PFSK-1 (cell line): Measurements from ENCODE around the gene ANKRD6. TPM values are rescaled to one million over a fixed set of nuclear protein-coding genes. Genes with fewer than 3 reads are reported as not detected.

ENCODE experiments used
- FOXP2 ChIP-seq: optimal IDR thresholded peaks from 2 replicates; pipeline ENCODE3; 2011; ENCODE audit warnings: borderline replicate concordance, control low read depth, inconsistent platforms; ENCODE audit not compliant: insufficient read depth; ENCODE audit errors: extremely low read length, extremely low read depth
- POLR2AphosphoS5 ChIP-seq: IDR thresholded peaks from 2 replicates; pipeline ENCODE4 v1.6.1; 2012; ENCODE audit warnings: low read depth, mild to moderate bottlenecking, control low read depth, low read length, moderate library complexity
- SIN3A ChIP-seq: IDR thresholded peaks from 2 replicates; pipeline ENCODE4 v1.6.1; 2012; ENCODE audit warnings: mild to moderate bottlenecking, low read length, moderate library complexity, borderline replicate concordance; ENCODE audit not compliant: insufficient read depth
- TAF1 ChIP-seq: IDR thresholded peaks from 2 replicates; pipeline ENCODE4 v1.6.1; 2012; ENCODE audit warnings: low read length, control low read depth, borderline replicate concordance; ENCODE audit not compliant: insufficient read depth
- polyA plus RNA-seq: library from polyadenylated mRNA; unstranded; fragments of >200 nt; gene quantifications from one replicate; pipeline ENCODE4 v1.2.1, GENCODE V29; 2012; ENCODE audit warnings: low read depth, missing spikeins; ENCODE audit not compliant: insufficient read length
- TF ChIP-seq, protein P1 (sequence below), 2 experiments: IDR thresholded peaks; 2 replicates each; pipeline versions ENCODE4 v1.6.1 to v1.8.0; 2011 to 2012; ENCODE audit warnings: low read depth in 2 of 2, low read length in 2 of 2, control low read depth in 1 of 2, inconsistent platforms in 1 of 2, mild to moderate bottlenecking in 1 of 2, moderate library complexity in 1 of 2; ENCODE audit not compliant: insufficient read depth in 1 of 2

Gene ANKRD6
- 1.4 TPM for polyA plus RNA-seq

DNA sequence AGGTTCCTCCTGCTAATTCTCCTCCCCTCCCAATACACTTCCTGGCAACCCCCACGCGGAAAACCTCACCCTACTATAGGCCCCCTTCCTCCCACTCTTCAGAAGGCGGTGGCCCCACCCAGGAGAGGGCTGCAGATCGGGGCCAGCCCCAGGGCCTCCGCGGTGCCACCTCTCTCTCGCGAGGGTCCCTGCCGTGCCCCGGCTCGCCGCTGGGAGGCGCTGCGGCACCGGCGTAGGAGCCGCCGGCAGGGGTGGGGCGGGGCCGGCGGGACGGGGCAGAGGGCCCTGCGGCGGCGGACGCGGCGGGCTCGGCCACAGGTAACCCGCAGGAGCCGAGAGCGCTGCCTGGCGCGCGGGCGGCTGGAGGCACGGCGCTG, at the start of gene ANKRD6:
Gene ANKRD6, plus strand, starts transcription at position 278 of the 377 bp plus-strand sequence. CDS start 133,825 bp downstream, outside the sequence.
- TF ChIP-seq FOXP2 (peak; percentile 62), SIN3A (no peak)

DNA sequence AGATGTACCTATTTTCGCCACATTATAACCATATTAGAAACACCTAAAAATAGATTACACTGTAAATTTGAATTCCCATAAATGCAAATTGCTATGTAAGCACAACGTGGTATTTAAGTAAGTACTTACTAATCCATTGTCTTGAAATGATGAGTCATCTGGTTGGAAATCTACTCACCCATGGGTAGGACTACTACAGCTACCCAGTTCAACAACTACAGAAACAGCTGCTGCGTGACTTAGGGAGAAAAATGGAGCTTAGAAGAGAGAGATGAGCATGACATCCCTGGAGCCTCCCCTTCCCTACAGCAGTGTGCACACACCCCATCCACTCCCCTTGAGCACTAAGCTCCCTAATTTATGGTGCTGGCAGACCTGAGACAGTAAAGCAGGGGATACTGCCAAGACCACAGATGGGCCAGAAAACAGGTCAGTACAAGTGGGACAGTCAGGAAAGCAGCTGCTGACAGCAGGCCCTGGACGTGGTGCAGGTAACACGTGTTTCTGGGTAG, 47.7 kb upstream of the ANKRD6 start:
- TF ChIP-seq, protein P1, sequence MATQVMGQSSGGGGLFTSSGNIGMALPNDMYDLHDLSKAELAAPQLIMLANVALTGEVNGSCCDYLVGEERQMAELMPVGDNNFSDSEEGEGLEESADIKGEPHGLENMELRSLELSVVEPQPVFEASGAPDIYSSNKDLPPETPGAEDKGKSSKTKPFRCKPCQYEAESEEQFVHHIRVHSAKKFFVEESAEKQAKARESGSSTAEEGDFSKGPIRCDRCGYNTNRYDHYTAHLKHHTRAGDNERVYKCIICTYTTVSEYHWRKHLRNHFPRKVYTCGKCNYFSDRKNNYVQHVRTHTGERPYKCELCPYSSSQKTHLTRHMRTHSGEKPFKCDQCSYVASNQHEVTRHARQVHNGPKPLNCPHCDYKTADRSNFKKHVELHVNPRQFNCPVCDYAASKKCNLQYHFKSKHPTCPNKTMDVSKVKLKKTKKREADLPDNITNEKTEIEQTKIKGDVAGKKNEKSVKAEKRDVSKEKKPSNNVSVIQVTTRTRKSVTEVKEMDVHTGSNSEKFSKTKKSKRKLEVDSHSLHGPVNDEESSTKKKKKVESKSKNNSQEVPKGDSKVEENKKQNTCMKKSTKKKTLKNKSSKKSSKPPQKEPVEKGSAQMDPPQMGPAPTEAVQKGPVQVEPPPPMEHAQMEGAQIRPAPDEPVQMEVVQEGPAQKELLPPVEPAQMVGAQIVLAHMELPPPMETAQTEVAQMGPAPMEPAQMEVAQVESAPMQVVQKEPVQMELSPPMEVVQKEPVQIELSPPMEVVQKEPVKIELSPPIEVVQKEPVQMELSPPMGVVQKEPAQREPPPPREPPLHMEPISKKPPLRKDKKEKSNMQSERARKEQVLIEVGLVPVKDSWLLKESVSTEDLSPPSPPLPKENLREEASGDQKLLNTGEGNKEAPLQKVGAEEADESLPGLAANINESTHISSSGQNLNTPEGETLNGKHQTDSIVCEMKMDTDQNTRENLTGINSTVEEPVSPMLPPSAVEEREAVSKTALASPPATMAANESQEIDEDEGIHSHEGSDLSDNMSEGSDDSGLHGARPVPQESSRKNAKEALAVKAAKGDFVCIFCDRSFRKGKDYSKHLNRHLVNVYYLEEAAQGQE (IDR thresholded peaks at IDR 0.05; ENCODE audit: insufficient read depth in 1 of 2, low read depth in 2 of 2, low read length in 2 of 2), result no peak
- TF ChIP-seq FOXP2 (no peak), SIN3A (no peak), TAF1 (no peak), POLR2AphosphoS5 (no peak)

DNA sequence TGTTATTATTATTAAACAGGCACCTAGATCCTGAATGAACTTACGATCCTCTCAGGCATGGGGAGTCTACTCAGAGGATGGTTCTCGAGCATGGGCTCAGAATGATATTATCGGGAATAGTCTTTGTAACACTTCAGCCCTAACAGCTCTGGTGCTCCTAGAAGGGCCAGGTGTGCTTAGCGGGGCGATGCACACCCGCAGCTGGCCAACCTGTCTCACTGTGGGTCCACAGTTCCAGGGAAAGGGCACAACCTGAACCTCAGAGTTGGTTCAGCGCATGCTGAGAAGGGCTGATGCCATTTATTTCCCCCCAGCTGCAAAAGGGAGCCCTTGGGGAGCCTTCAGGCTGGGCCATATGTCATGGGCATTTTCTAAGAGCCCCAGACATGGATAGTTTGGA, 47.1 kb upstream of the ANKRD6 start:
- TF ChIP-seq TAF1 (no peak), SIN3A (no peak), FOXP2 (no peak), POLR2AphosphoS5 (no peak)
- TF ChIP-seq, protein P1 (IDR thresholded peaks at IDR 0.05; ENCODE audit: insufficient read depth in 1 of 2, low read depth in 2 of 2, low read length in 2 of 2), result no peak

DNA sequence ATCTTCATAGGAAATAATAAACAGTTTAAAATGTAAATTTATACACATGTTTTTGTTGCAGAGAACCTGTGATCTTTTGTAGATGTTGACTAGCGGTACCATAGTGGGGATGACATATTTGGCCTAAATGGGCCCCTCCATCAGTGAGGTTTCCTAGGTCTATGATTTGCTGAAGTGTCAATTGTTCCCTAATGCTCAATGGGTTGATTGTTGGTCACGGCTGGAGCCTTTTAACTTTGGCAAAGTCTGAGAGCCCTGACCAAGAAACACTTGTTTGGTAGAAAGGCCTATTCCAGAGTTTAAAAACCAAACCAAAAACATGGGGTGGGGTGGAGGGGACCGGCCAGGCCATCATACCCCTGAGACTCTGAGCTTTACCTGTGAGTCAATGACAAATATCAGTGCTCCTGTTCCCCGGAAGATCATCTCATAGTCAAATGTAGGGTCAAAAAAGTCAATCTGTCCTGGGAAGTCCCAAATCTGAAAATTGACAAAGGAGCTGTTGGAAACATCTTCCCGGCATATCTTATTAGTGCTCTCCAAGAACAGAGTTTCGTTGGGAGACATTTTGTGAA, 45.9 kb upstream of the ANKRD6 start:
- TF ChIP-seq POLR2AphosphoS5, result no peak
- TF ChIP-seq, protein P1 (IDR thresholded peaks at IDR 0.05; ENCODE audit: insufficient read depth in 1 of 2, low read depth in 2 of 2, low read length in 2 of 2), result no peak
- no peak for TF ChIP-seq SIN3A
- no peak for TF ChIP-seq TAF1
- no peak for TF ChIP-seq FOXP2

DNA sequence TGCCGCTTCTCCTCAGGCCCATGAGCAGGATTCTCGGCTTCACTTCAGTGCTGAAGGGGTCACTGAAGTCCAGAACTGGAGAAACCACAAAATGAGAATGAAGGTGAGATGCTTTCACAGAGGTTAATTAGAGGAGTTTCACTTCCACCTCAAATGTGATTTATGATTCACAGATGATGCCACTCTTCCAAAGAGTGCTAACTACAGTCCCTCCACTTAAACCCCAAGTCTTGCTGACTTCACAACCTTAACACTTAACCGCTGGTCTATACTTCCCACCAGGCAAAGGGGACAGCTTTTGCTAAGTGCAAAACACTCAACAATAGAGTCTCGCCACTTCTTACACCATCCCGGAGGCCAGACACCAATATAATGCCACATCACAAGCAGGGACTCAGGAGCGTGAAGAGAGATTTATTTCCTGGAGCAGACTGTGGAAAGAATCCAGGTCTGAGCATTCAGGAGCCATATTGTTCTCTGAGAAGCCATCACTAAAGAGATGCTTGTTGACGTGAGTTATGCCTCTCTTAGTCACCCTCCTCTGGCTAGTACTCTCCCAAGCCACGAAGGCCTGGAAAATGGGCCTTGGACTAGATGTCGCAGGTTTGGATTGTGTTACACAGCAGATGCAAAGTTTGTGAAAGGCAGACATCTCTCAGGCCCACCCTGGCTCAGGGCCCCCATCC, 45.3 kb upstream of the ANKRD6 start:
- TF ChIP-seq POLR2AphosphoS5 (no peak), SIN3A (no peak), FOXP2 (no peak), TAF1 (no peak)
- TF ChIP-seq, protein P1 (IDR thresholded peaks at IDR 0.05; ENCODE audit: insufficient read depth in 1 of 2, low read depth in 2 of 2, low read length in 2 of 2), result no peak
